ENCODE measurements around the gene ZPBP. TPM values are rescaled to one million over a fixed set of nuclear protein-coding genes. Genes with fewer than 3 reads are reported as not detected.

ZPBP gene
- total and polyA plus RNA-seq, 2 donors from 2014 or later = 0.22 TPM; not detected in 1

- TF ChIP-seq CTCF (IDR thresholded peaks at IDR 0.05; ENCODE audit: borderline replicate concordance, extremely low read depth, insufficient read depth) = no peak
- no peak for FAIRE-seq
- DNase-seq = peak in 1 of 5 donors; percentile 52
- H3K27ac ChIP-seq (ENCODE audit: low read depth in 2 of 2, low read length in 2 of 2) = no peak overlapping the region
- peaks cover 0 to 4% (median 3%) of the 10 kb centered on the region in 3 donors for H3K9me3 ChIP-seq (ENCODE audit: control insufficient read depth in 2 of 3, insufficient read depth in 1 of 3, low read length in 3 of 3)
- H3K9ac ChIP-seq (ENCODE audit: low read length in 3 of 3) = no peak overlapping the region
- H3K36me3 ChIP-seq (ENCODE audit: control insufficient read depth in 2 of 3, insufficient read depth in 3 of 3, low read length in 3 of 3) = no peaks in the 10 kb centered on the region
- H3K27me3 ChIP-seq (ENCODE audit: control insufficient read depth, insufficient read depth, low read length) = no peaks in the 10 kb centered on the region
- no peaks in the 10 kb centered on the region for H3K4me1 ChIP-seq (ENCODE audit: control insufficient read depth in 2 of 3, insufficient read depth in 2 of 3, low read depth in 1 of 3, low read length in 3 of 3)
- intact Hi-C loops (cut with DNase I) = no loop called here
- no peak overlapping the region for H3K4me3 ChIP-seq (ENCODE audit: low read length in 3 of 3)
These were observed 106.9 kb downstream of the ZPBP start for GRCh38 chr7:49986191-49986590.

DNA sequence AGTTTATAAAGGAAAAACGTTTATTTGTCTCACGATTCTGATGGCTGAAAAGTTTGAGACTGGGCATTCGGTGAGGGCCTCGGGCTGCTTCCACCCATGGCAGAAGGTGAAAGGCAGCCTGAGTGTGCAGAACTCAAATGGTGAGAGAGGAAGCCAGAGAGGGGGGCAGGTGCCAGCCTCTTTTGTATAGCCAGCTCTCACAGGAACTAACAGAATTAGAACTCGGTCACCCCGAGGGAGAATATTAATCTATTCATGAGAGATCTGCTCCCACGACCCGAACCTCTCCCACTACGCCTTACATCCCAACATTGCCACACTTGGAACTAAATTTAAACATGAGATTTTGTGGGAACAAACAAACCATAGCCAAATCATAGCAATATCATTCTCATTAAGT is 112.6 kb downstream of the ZPBP start:
- Histone ChIP-seq H3K4me3 (ENCODE audit: low read length in 3 of 3) (no peak overlapping the region), H3K36me3 (ENCODE audit: control insufficient read depth in 2 of 3, insufficient read depth in 3 of 3, low read length in 3 of 3) (no peaks in the 10 kb centered on the region), H3K9me3 (ENCODE audit: control insufficient read depth in 2 of 3, insufficient read depth in 1 of 3, low read length in 3 of 3) (no peaks in the 10 kb centered on the region), H3K9ac (ENCODE audit: low read length in 3 of 3) (no peak overlapping the region), H3K4me1 (ENCODE audit: control insufficient read depth in 2 of 3, insufficient read depth in 2 of 3, low read depth in 1 of 3, low read length in 3 of 3) (no peaks in the 10 kb centered on the region), H3K27me3 (ENCODE audit: control insufficient read depth, insufficient read depth, low read length) (no peaks in the 10 kb centered on the region), H3K27ac (ENCODE audit: low read depth in 2 of 2, low read length in 2 of 2) (no peak overlapping the region)
- DNase-seq (peak in 3 of 5 donors; percentile 6 to 46 (median 42)), FAIRE-seq (no peak)
- TF ChIP-seq CTCF (IDR thresholded peaks at IDR 0.05; ENCODE audit: borderline replicate concordance, extremely low read depth, insufficient read depth) = no peak
- intact Hi-C loops (cut with DNase I) = no loop called here

GRCh38 chr7:49976238-49976637 is 116.8 kb downstream of the ZPBP start:
- H3K27ac ChIP-seq (ENCODE audit: low read depth in 2 of 2, low read length in 2 of 2) = no peak overlapping the region
- DNase-seq (no peak), FAIRE-seq (no peak)
- no peak overlapping the region for H3K4me3 ChIP-seq (ENCODE audit: low read length in 3 of 3)
- no peaks in the 10 kb centered on the region for H3K36me3 ChIP-seq (ENCODE audit: control insufficient read depth in 2 of 3, insufficient read depth in 3 of 3, low read length in 3 of 3)
- no peak for TF ChIP-seq CTCF (IDR thresholded peaks at IDR 0.05; ENCODE audit: borderline replicate concordance, extremely low read depth, insufficient read depth)
- H3K9me3 ChIP-seq (ENCODE audit: control insufficient read depth in 2 of 3, insufficient read depth in 1 of 3, low read length in 3 of 3) = peaks cover 0 to 5% (median 0%) of the 10 kb centered on the region in 3 donors
- H3K27me3 ChIP-seq (ENCODE audit: control insufficient read depth, insufficient read depth, low read length) = no peaks in the 10 kb centered on the region
- H3K4me1 ChIP-seq (ENCODE audit: control insufficient read depth in 2 of 3, insufficient read depth in 2 of 3, low read depth in 1 of 3, low read length in 3 of 3) = no peaks in the 10 kb centered on the region
- intact Hi-C loops (cut with DNase I) = no loop called here
- no peak overlapping the region for H3K9ac ChIP-seq (ENCODE audit: low read length in 3 of 3)

GRCh38 chr7:49974035-49974434 is 119.0 kb downstream of the ZPBP start:
- no peaks in the 10 kb centered on the region for H3K27me3 ChIP-seq (ENCODE audit: control insufficient read depth, insufficient read depth, low read length)
- FAIRE-seq (no peak), DNase-seq (no peak)
- no peak for TF ChIP-seq CTCF (IDR thresholded peaks at IDR 0.05; ENCODE audit: borderline replicate concordance, extremely low read depth, insufficient read depth)
- peaks cover 0 to 5% (median 0%) of the 10 kb centered on the region in 3 donors for H3K9me3 ChIP-seq (ENCODE audit: control insufficient read depth in 2 of 3, insufficient read depth in 1 of 3, low read length in 3 of 3)
- intact Hi-C loops (cut with DNase I) = no loop called here
- H3K4me1 ChIP-seq (ENCODE audit: control insufficient read depth in 2 of 3, insufficient read depth in 2 of 3, low read depth in 1 of 3, low read length in 3 of 3) = no peaks in the 10 kb centered on the region
- H3K27ac ChIP-seq (ENCODE audit: low read depth in 2 of 2, low read length in 2 of 2) = no peak overlapping the region
- H3K4me3 ChIP-seq (ENCODE audit: low read length in 3 of 3) = no peak overlapping the region
- no peak overlapping the region for H3K9ac ChIP-seq (ENCODE audit: low read length in 3 of 3)
- no peaks in the 10 kb centered on the region for H3K36me3 ChIP-seq (ENCODE audit: control insufficient read depth in 2 of 3, insufficient read depth in 3 of 3, low read length in 3 of 3)
